Fibroblast of lung (primary cell): ENCODE results near the gene SLC4A8. TPM values are rescaled to one million over a fixed set of nuclear protein-coding genes. Genes with fewer than 3 reads are reported as not detected.

ENCODE experiments used
- DNase-seq, 2 donors: peaks; one replicate each; pipeline versions ENCODE4 v3.0.0 to v3.0.0-alpha.2; 2010; ENCODE audit warnings: low read depth in 2 of 2
- H2AFZ ChIP-seq: 2 replicates; pipeline ENCODE4 v1.5.1; 2012; ENCODE audit warnings: low read length, control low read depth, inconsistent platforms
- H3K27ac ChIP-seq: 2 replicates; pipeline ENCODE4 v1.5.1; 2011; ENCODE audit warnings: low read length, control low read depth; ENCODE audit not compliant: insufficient read depth
- H3K27me3 ChIP-seq: 2 replicates; pipeline ENCODE4 v1.5.1; 2011; ENCODE audit warnings: mild to moderate bottlenecking, low read length; ENCODE audit not compliant: control insufficient read depth, insufficient read depth
- H3K36me3 ChIP-seq: 2 replicates; pipeline ENCODE4 v1.5.1; 2011; ENCODE audit warnings: low read length; ENCODE audit not compliant: control insufficient read depth, insufficient read depth
- H3K4me1 ChIP-seq: 2 replicates; pipeline ENCODE4 v1.5.1; 2011; ENCODE audit warnings: low read length; ENCODE audit not compliant: control insufficient read depth, insufficient read depth; ENCODE audit errors: extremely low read depth
- H3K4me2 ChIP-seq: 2 replicates; pipeline ENCODE4 v1.5.1; 2011; ENCODE audit warnings: low read length, control low read depth; ENCODE audit not compliant: insufficient read depth; ENCODE audit errors: extremely low read depth
- H3K4me3 ChIP-seq, 4 experiments: fragments of 200-600 bp in 1 of 4; sonication (generic) in 1 of 4; replicated peaks in 1 of 4; 2 replicates each; pipeline ENCODE4 v1.5.1; 2011 to 2016; ENCODE audit warnings: low read length in 4 of 4, low read depth in 3 of 4, mild to moderate bottlenecking in 3 of 4, control low read depth in 2 of 4, inconsistent platforms in 1 of 4, mixed read lengths in 1 of 4; ENCODE audit not compliant: insufficient read depth in 1 of 4; ENCODE audit errors: control extremely low read depth in 1 of 4
- H3K79me2 ChIP-seq: 2 replicates; pipeline ENCODE4 v1.5.1; 2012; ENCODE audit warnings: mild to moderate bottlenecking, low read length, inconsistent platforms; ENCODE audit not compliant: control insufficient read depth, insufficient read depth
- H3K9ac ChIP-seq: 2 replicates; pipeline ENCODE4 v1.5.1; 2011; ENCODE audit warnings: mild to moderate bottlenecking, low read length, control low read depth; ENCODE audit not compliant: insufficient read depth
- H3K9me3 ChIP-seq: 2 replicates; pipeline ENCODE4 v1.5.1; 2012; ENCODE audit warnings: low read depth, low read length; ENCODE audit not compliant: control insufficient read depth, insufficient read depth
- H4K20me1 ChIP-seq: 2 replicates; pipeline ENCODE4 v1.5.1; 2011; ENCODE audit warnings: low read length; ENCODE audit not compliant: control insufficient read depth, insufficient read depth; ENCODE audit errors: extremely low read depth
- CTCF ChIP-seq, 2 donors: IDR thresholded peaks in 1 of 2; conservative IDR thresholded peaks in 1 of 2; 1 replicate in 1 of 2; 2 replicates in 1 of 2; pipeline ENCODE4 v1.5.1; 2011 to 2012; ENCODE audit warnings: low read length in 2 of 2, control low read depth in 1 of 2, inconsistent platforms in 1 of 2, low read depth in 1 of 2, mild to moderate bottlenecking in 1 of 2
- EZH2 ChIP-seq: IDR thresholded peaks from 2 replicates; pipeline ENCODE4 v1.5.1; 2012; ENCODE audit warnings: low read length, control low read depth, mild to moderate bottlenecking; ENCODE audit errors: missing control alignments
- polyA plus RNA-seq, 2 donors: library from polyadenylated mRNA; depleted of rRNA in 1 of 2; stranded (reverse) in 1 of 2; unstranded in 1 of 2; fragments of >200 nt; gene quantifications; 2 replicates each; pipeline ENCODE4 v1.2.1, GENCODE V29; 2011 to 2012; ENCODE audit warnings: missing spikeins in 1 of 2
- total RNA-seq: library from RNA; depleted of rRNA; stranded (reverse); fragments of >200 nt; gene quantifications from 2 replicates; pipeline ENCODE4 v1.2.1, GENCODE V29; 2014

SLC4A8 gene
- total and polyA plus RNA-seq, 2 donors (not counting 1 experiment from before 2014, with no cell fraction given), result 4.9 to 7.3 TPM

- no peaks in the 10 kb centered on the region for H3K27me3 ChIP-seq
- H4K20me1 ChIP-seq, result no peaks in the 10 kb centered on the region
- H2AFZ ChIP-seq, result no peak overlapping the region
- TF ChIP-seq CTCF (conservative IDR thresholded peaks at IDR 0.05 in 1 of 2, IDR thresholded peaks at IDR 0.05 in 1 of 2; ENCODE audit: low read depth in 1 of 2, low read length in 2 of 2) (no peak), EZH2 (no peak)
- H3K4me1 ChIP-seq, result no peaks in the 10 kb centered on the region
- DNase-seq, result no peak
- no peaks in the 10 kb centered on the region for H3K79me2 ChIP-seq
- no peak overlapping the region for H3K27ac ChIP-seq
- H3K4me2 ChIP-seq, result no peak overlapping the region
- no peak overlapping the region for H3K4me3 ChIP-seq
- H3K36me3 ChIP-seq, result no peaks in the 10 kb centered on the region
- no peak overlapping the region for H3K9ac ChIP-seq
- H3K9me3 ChIP-seq, result no peaks in the 10 kb centered on the region
Measured at GRCh38 chr12:51439330-51439729, 14.7 kb downstream of the SLC4A8 start.

DNA sequence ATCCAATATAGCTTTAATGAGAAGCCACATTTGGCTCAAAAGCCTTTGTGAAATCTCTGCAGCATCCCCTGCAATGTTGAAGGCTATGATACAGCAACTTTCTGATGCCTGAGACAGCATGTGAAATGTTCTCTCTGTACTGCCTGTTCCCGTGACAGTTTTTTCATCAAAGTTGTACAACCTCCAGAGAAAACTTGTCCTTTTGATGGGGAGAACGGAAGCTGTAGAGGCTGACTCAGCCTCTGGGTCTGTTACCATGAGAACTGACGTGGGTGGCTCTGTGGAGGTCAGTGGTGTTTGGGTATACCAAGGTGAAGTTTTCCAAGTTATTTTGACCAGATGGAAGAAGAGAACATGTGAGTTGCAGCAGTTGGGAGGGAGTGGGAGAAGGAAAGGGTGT lies 17.0 kb downstream of the SLC4A8 start:
- no peak overlapping the region for H3K4me2 ChIP-seq
- DNase-seq, result peak; percentile 81 to 90
- no peaks in the 10 kb centered on the region for H4K20me1 ChIP-seq
- H3K27me3 ChIP-seq, result no peaks in the 10 kb centered on the region
- H2AFZ ChIP-seq, result no peak overlapping the region
- H3K9ac ChIP-seq, result no peak overlapping the region
- H3K27ac ChIP-seq, result no peak overlapping the region
- H3K4me1 ChIP-seq, result no peaks in the 10 kb centered on the region
- H3K36me3 ChIP-seq, result no peaks in the 10 kb centered on the region
- no peak overlapping the region for H3K4me3 ChIP-seq
- TF ChIP-seq EZH2 (no peak), CTCF (conservative IDR thresholded peaks at IDR 0.05 in 1 of 2, IDR thresholded peaks at IDR 0.05 in 1 of 2; ENCODE audit: low read depth in 1 of 2, low read length in 2 of 2) (no peak)
- H3K9me3 ChIP-seq, result no peaks in the 10 kb centered on the region
- H3K79me2 ChIP-seq, result no peaks in the 10 kb centered on the region

GRCh38 chr12:51442324-51442723 lies 17.7 kb downstream of the SLC4A8 start:
- TF ChIP-seq EZH2 (no peak), CTCF (conservative IDR thresholded peaks at IDR 0.05 in 1 of 2, IDR thresholded peaks at IDR 0.05 in 1 of 2; ENCODE audit: low read depth in 1 of 2, low read length in 2 of 2) (no peak)
- Histone ChIP-seq H3K4me3 (no peak overlapping the region), H3K27ac (no peak overlapping the region), H4K20me1 (no peaks in the 10 kb centered on the region), H3K79me2 (no peaks in the 10 kb centered on the region), H3K9ac (no peak overlapping the region), H3K4me2 (no peak overlapping the region), H3K36me3 (no peaks in the 10 kb centered on the region), H3K9me3 (no peaks in the 10 kb centered on the region), H3K4me1 (no peaks in the 10 kb centered on the region), H2AFZ (no peak overlapping the region), H3K27me3 (no peaks in the 10 kb centered on the region)
- peak; percentile 42 to 80 for DNase-seq
